Neural progenitor cell (in vitro differentiated cells): ENCODE measurements around the gene EXOSC9. TPM values are rescaled to one million over a fixed set of nuclear protein-coding genes. Genes with fewer than 3 reads are reported as not detected.

Experiments
- DNase-seq: peaks from one replicate; pipeline ENCODE4 v3.0.0-alpha.2; 2016; ENCODE audit warnings: low spot score
- H2AFZ ChIP-seq: fragments of 200-600 bp; sonication (generic); replicated peaks from 2 replicates; pipeline ENCODE4 v1.6.1; 2016; ENCODE audit warnings: antibody characterized with exemption
- H3F3A ChIP-seq: fragments of 200-600 bp; sonication (generic); 2 replicates; pipeline ENCODE4 v1.6.1; 2016; ENCODE audit warnings: antibody characterized with exemption, low read depth
- H3K27ac ChIP-seq: fragments of 200-600 bp; sonication (generic); 2 replicates; pipeline ENCODE4 v1.5.1; 2016; ENCODE audit warnings: mild to moderate bottlenecking
- H3K27me3 ChIP-seq: fragments of 200-600 bp; sonication (generic); 2 replicates; pipeline ENCODE4 v1.6.1; 2016; ENCODE audit warnings: mild to moderate bottlenecking, moderate library complexity
- H3K36me3 ChIP-seq: fragments of 200-600 bp; sonication (generic); 2 replicates; pipeline ENCODE4 v1.5.1; 2016
- H3K4me1 ChIP-seq: fragments of 200-600 bp; sonication (generic); 2 replicates; pipeline ENCODE4 v1.6.1; 2016; ENCODE audit warnings: mixed run types
- H3K4me2 ChIP-seq: fragments of 200-600 bp; sonication (generic); 2 replicates; pipeline ENCODE4 v1.6.1; 2016
- H3K4me3 ChIP-seq: fragments of 200-600 bp; sonication (generic); 2 replicates; pipeline ENCODE4 v1.5.1; 2016
- H3K79me2 ChIP-seq: fragments of 200-600 bp; sonication (generic); 2 replicates; pipeline ENCODE4 v1.6.1; 2016; ENCODE audit warnings: low read depth
- H3K9ac ChIP-seq: fragments of 200-600 bp; sonication (generic); 2 replicates; pipeline ENCODE4 v1.6.1; 2016
- H3K9me3 ChIP-seq: fragments of 200-600 bp; sonication (generic); 2 replicates; pipeline ENCODE4 v1.5.1; 2016; ENCODE audit warnings: low read depth
- H4K20me1 ChIP-seq: fragments of 200-600 bp; sonication (generic); 2 replicates; pipeline ENCODE4 v1.6.1; 2016; ENCODE audit warnings: low read depth
- H3K27ac Mint-ChIP-seq: 3 replicates; pipeline ENCODE4 v1.8.0; 2021; ENCODE audit warnings: mixed read lengths
- H3K27me3 Mint-ChIP-seq: 2 replicates; pipeline ENCODE4 v1.8.0; 2022; ENCODE audit warnings: low read depth, mild to moderate bottlenecking, inconsistent platforms, moderate library complexity, mixed read lengths; ENCODE audit not compliant: insufficient read depth
- H3K36me3 Mint-ChIP-seq: 3 replicates; pipeline ENCODE4 v1.8.0; 2021; ENCODE audit warnings: mixed read lengths
- H3K4me1 Mint-ChIP-seq: 3 replicates; pipeline ENCODE4 v1.8.0; 2021; ENCODE audit warnings: mixed read lengths
- H3K4me3 Mint-ChIP-seq: 3 replicates; pipeline ENCODE4 v1.8.0; 2021; ENCODE audit warnings: mild to moderate bottlenecking, moderate library complexity, mixed read lengths
- H3K9me3 Mint-ChIP-seq: 3 replicates; pipeline ENCODE4 v1.8.0; 2020; ENCODE audit warnings: mixed read lengths
- CTCF ChIP-seq: fragments of 200-600 bp; sonication (generic); IDR thresholded peaks from 2 replicates; pipeline ENCODE4 v1.5.1; 2017; ENCODE audit warnings: antibody characterized with exemption, mild to moderate bottlenecking
- EZH2 ChIP-seq: fragments of 200-600 bp; sonication (generic); IDR thresholded peaks from 2 replicates; pipeline ENCODE4 v1.6.1; 2017; ENCODE audit warnings: antibody characterized with exemption, mild to moderate bottlenecking, moderate library complexity
- EZH2phosphoT487 ChIP-seq: fragments of 200-600 bp; sonication (generic); IDR thresholded peaks from 2 replicates; pipeline ENCODE4 v1.6.1; 2017; ENCODE audit warnings: antibody characterized with exemption
- total RNA-seq: library from RNA; depleted of rRNA; stranded (reverse); fragments of >200 nt; gene quantifications from 2 replicates; pipeline ENCODE4 v1.2.3, GENCODE V29; 2015; ENCODE audit warnings: low replicate concordance

EXOSC9 gene
- total RNA-seq, 1 donor from 2014 or later = 115 TPM

DNA sequence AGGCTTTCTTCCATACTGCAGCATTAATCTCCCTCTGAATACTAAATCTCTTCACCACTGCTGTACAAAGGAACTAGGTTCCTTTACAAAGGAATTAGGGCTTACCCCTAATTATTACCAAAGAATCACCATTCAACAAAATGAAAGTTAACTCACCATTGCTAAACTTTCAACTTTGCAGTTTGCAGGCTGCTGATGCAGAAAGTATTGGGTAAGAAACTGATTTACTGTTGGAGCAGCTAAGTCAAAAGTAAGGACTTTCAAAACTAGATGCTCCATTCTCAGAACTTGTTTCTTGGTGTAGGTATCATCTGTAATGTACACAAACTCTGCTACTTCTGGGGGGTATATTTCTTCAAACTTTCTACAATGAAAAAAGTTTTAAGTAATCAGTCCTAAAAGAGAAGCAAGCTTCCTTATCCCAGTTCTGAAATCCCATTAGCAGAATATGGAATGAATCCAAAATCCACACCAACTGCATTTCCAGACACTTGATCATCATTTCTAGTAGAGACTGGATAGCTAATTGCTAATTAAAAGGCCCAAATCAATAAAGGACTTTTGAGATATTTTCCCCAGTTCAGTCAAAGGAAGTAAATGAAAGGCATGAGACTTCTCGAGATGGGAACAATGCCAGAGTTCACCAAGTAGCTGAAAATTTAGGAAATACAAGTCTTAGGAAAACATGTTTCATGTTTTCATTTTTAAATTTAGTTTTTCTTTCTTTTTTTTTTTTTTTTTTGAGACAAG lies 18.3 kb downstream of the EXOSC9 start:
- Histone ChIP-seq H3K27me3 (no peaks in the 10 kb centered on the region), H3K9ac (no peak overlapping the region), H3K4me2 (no peak overlapping the region), H3K79me2 (peaks cover 66% of the 10 kb centered on the region), H2AFZ (no peak overlapping the region), H3K4me1 (peaks cover 25% of the 10 kb centered on the region), H3K9me3 (no peaks in the 10 kb centered on the region), H4K20me1 (peaks cover 18% of the 10 kb centered on the region), H3K27ac (no peak overlapping the region), H3K4me3 (no peak overlapping the region), H3K36me3 (peaks cover 46% of the 10 kb centered on the region), H3F3A (peaks cover 60% of the 10 kb centered on the region)
- TF ChIP-seq EZH2phosphoT487 = no peak
- TF ChIP-seq EZH2 = no peak
- no peak for TF ChIP-seq CTCF
- peaks cover 3% of the 10 kb centered on the region for H3K27me3 Mint-ChIP-seq
- no peak overlapping the region for H3K27ac Mint-ChIP-seq
- H3K36me3 Mint-ChIP-seq = peaks cover 28% of the 10 kb centered on the region
- H3K9me3 Mint-ChIP-seq = no peaks in the 10 kb centered on the region
- H3K4me3 Mint-ChIP-seq = no peak overlapping the region
- H3K4me1 Mint-ChIP-seq = peaks cover 25% of the 10 kb centered on the region
- no peak for DNase-seq

DNA sequence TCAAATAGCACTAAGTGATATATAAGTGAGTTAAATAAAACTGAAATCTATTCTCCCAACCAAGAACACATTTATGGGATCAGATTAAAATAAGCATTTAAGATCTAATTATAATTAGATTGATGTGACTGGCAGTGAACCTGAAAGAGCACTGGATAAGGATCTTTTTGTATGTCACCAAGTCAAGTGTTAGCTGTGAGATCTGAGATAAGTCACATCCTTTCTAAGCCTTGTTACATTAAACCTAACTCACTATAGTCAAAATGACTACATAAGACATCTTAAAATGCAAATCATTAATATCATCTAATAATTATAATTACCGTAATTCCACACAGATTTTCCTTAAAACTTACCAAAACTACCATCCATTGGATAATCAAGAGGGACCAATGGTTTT lies 20.9 kb downstream of the EXOSC9 start:
- no peak for TF ChIP-seq EZH2
- TF ChIP-seq CTCF = no peak
- no peak for TF ChIP-seq EZH2phosphoT487
- Histone ChIP-seq H3F3A (peaks cover 42% of the 10 kb centered on the region), H3K4me2 (peak overlapping the region; percentile 98), H3K36me3 (peaks cover 27% of the 10 kb centered on the region), H3K27ac (no peak overlapping the region), H3K9ac (peak overlapping the region; percentile 82), H4K20me1 (peaks cover 15% of the 10 kb centered on the region), H2AFZ (no peak overlapping the region), H3K4me1 (peaks cover 26% of the 10 kb centered on the region), H3K79me2 (peaks cover 50% of the 10 kb centered on the region), H3K9me3 (no peaks in the 10 kb centered on the region), H3K27me3 (no peaks in the 10 kb centered on the region), H3K4me3 (peak overlapping the region; percentile 92)
- Mint-ChIP-seq H3K27me3 (peaks cover 3% of the 10 kb centered on the region), H3K27ac (no peak overlapping the region), H3K4me3 (peak overlapping the region; percentile 99), H3K36me3 (peaks cover 20% of the 10 kb centered on the region), H3K4me1 (peaks cover 28% of the 10 kb centered on the region), H3K9me3 (no peaks in the 10 kb centered on the region)
- DNase-seq = no peak

DNA sequence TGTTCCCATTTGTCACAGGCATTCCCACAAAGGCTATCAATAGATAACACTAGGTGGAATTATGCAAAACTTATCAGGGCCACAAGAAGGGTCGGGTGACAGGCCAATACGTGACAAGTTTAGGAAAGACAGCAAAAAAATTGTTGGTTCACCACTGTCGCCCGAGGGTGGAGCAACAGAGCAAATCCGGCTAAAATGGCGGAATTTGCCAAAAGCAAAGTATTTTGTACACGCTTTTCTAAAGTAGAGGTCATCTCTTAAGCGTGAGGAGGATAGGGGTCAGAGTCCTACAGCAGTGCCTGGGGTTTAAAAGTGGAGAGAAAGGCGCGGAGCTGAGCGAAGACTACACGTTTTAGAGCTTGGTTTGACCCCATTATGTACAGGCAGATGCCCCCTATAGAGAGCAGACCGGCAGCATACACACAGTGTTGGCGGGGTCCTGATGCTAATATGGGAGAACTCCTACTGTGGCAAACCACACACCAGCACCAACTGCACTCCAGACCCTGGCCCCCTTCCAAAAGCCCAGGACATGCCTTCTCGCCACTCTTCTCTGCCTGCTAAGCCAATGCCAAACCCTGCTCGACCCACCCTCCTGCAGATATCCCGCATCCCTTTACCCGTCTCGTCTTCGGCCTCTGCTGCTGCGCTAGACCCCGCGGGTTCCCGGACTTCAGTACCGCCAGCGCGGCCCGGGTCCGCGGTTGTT lies 21.8 kb downstream of the EXOSC9 start:
- DNase-seq = peak; percentile 52
- peak overlapping the region; percentile 82 for H3K9ac ChIP-seq
- H3K4me3 ChIP-seq = peak overlapping the region; percentile 92
- peaks cover 26% of the 10 kb centered on the region for H3K4me1 ChIP-seq
- no peak for TF ChIP-seq EZH2phosphoT487
- TF ChIP-seq EZH2 = no peak
- TF ChIP-seq CTCF = peak; percentile 34
- Mint-ChIP-seq H3K4me1 (peaks cover 28% of the 10 kb centered on the region), H3K4me3 (peak overlapping the region; percentile 99), H3K9me3 (no peaks in the 10 kb centered on the region), H3K36me3 (peaks cover 16% of the 10 kb centered on the region), H3K27me3 (peaks cover 2% of the 10 kb centered on the region), H3K27ac (peak overlapping the region; percentile 94)
- H3K36me3 ChIP-seq = peaks cover 18% of the 10 kb centered on the region
- no peaks in the 10 kb centered on the region for H3K27me3 ChIP-seq
- peaks cover 45% of the 10 kb centered on the region for H3K79me2 ChIP-seq
- peaks cover 15% of the 10 kb centered on the region for H4K20me1 ChIP-seq
- H3K4me2 ChIP-seq = peak overlapping the region; percentile 98
- peaks cover 35% of the 10 kb centered on the region for H3F3A ChIP-seq
- H2AFZ ChIP-seq = peak overlapping the region; percentile 77
- H3K9me3 ChIP-seq = no peaks in the 10 kb centered on the region
- H3K27ac ChIP-seq = peak overlapping the region; percentile 68
